HepG2 (cell line): ENCODE data around the gene ARHGEF11. TPM values are rescaled to one million over a fixed set of nuclear protein-coding genes. Genes with fewer than 3 reads are reported as not detected.

Experiments used
- ATAC-seq: fragments of 200-7000 bp; cut with Tn5 transposase; 3 replicates; pipeline ENCODE4 v1.9.1; 2020; ENCODE audit warnings: mild to moderate bottlenecking, moderate library complexity
- BruUV-seq: library from RNA; stranded (reverse); fragments of 400-500 nt; replicated peaks from 2 replicates; lab custom pipeline; 2021; lab: Mats Ljungman, UMichigan
- CTCF ChIA-PET: fragments of 300-600 bp; formaldehyde crosslinking; extraction: SDS; loops from one replicate; lab custom pipeline; 2021; ENCODE audit warnings: low total read pairs, inconsistent platforms, low intra/inter-chr PET ratio; lab: Yijun Ruan, JAX
- POLR2A ChIA-PET: fragments of 350-600 bp; sonication (Branson Sonifier 250); formaldehyde crosslinking; loops from one replicate; lab custom pipeline; 2020; ENCODE audit warnings: antibody characterized with exemption, inconsistent platforms; lab: Yijun Ruan, JAX
- DNase-seq: peaks from one replicate; pipeline ENCODE4 v3.0.0-alpha.2; 2015; ENCODE audit warnings: low spot score
- FAIRE-seq: peaks from 3 replicates; lab custom pipeline; 2011; peaks lifted over from hg19 to GRCh38; lab: Jason Lieb, UNC
- H2AFZ ChIP-seq: one replicate; pipeline ENCODE4 v1.6.1; 2011; ENCODE audit warnings: low read length, inconsistent platforms
- H3K27ac ChIP-seq: fragments of 300-600 bp; 3 replicates; pipeline ENCODE4 v1.8.0; 2011; ENCODE audit warnings: mixed run types, mild to moderate bottlenecking, mixed read lengths, low read length, inconsistent platforms; ENCODE audit not compliant: insufficient read depth; ENCODE audit errors: extremely low read length
- H3K27me3 ChIP-seq, 2 experiments: fragments of 200-600 bp in 1 of 2; 2 replicates in 1 of 2; 3 replicates in 1 of 2; pipeline versions ENCODE4 v1.6.0 to v1.8.0; 2011; ENCODE audit warnings: low read length in 2 of 2, mild to moderate bottlenecking in 2 of 2, moderate library complexity in 2 of 2, inconsistent platforms in 1 of 2; ENCODE audit not compliant: insufficient read depth in 2 of 2, control insufficient read depth in 1 of 2
- H3K36me3 ChIP-seq, 2 experiments: fragments of 200-600 bp in 1 of 2; replicated peaks in 1 of 2; 2 replicates in 1 of 2; 3 replicates in 1 of 2; pipeline versions ENCODE4 v1.5.1 to v1.8.0; 2011; ENCODE audit warnings: low read length in 2 of 2, inconsistent platforms in 1 of 2; ENCODE audit not compliant: insufficient read depth in 2 of 2, control insufficient read depth in 1 of 2
- H3K4me1 ChIP-seq: 2 replicates; pipeline ENCODE4 v1.5.1; 2012; ENCODE audit warnings: low read length, inconsistent platforms; ENCODE audit not compliant: insufficient read depth
- H3K4me2 ChIP-seq: 2 replicates; pipeline ENCODE4 v1.6.0; 2011; ENCODE audit warnings: low read depth, low read length, inconsistent platforms
- H3K4me3 ChIP-seq, 3 experiments: fragments of 200-600 bp in 1 of 3; sonication (generic), shearing (Covaris generic) in 1 of 3; replicated peaks in 1 of 3; 2 replicates each; pipeline ENCODE4 v1.5.1; 2011 to 2016; ENCODE audit warnings: low read length in 3 of 3, inconsistent platforms in 2 of 3, low read depth in 2 of 3, mild to moderate bottlenecking in 2 of 3, control low read depth in 1 of 3, mixed read lengths in 1 of 3; ENCODE audit not compliant: insufficient read depth in 1 of 3
- H3K79me2 ChIP-seq: one replicate; pipeline ENCODE4 v1.6.1; 2011; ENCODE audit warnings: low read length, inconsistent platforms; ENCODE audit not compliant: insufficient read depth
- H3K9ac ChIP-seq: 2 replicates; pipeline ENCODE4 v1.6.0; 2011; ENCODE audit warnings: mild to moderate bottlenecking, low read depth, low read length, inconsistent platforms; ENCODE audit not compliant: insufficient read depth
- H3K9me3 ChIP-seq: 2 replicates; pipeline ENCODE4 v1.5.1; 2012; ENCODE audit warnings: mild to moderate bottlenecking, low read length
- H4K20me1 ChIP-seq: 2 replicates; pipeline ENCODE4 v1.6.0; 2011; ENCODE audit warnings: inconsistent platforms, mild to moderate bottlenecking, low read length, moderate library complexity; ENCODE audit not compliant: insufficient read depth
- HCFC1 ChIP-seq: fragments of 150-350 bp; IDR thresholded peaks from 2 replicates; pipeline ENCODE4 v1.6.1; 2014; ENCODE audit warnings: low read depth, low read length
- JUND ChIP-seq: sonication (generic); formaldehyde crosslinking; IDR thresholded peaks from 2 replicates; pipeline ENCODE4 v1.8.0; 2022; ENCODE audit warnings: mild to moderate bottlenecking, missing genetic modification reagents
- KAT2B ChIP-seq: fragments of 150-350 bp; IDR thresholded peaks from 2 replicates; pipeline ENCODE4 v1.6.1; 2014; ENCODE audit warnings: low read depth, low read length, borderline replicate concordance
- KDM1A ChIP-seq: IDR thresholded peaks from 2 replicates; pipeline ENCODE4 v1.6.1; 2016; ENCODE audit warnings: missing compliant biosample characterization
- PAX8 ChIP-seq: sonication (generic); formaldehyde crosslinking; IDR thresholded peaks from 2 replicates; pipeline ENCODE4 v1.8.0; 2022; ENCODE audit warnings: mild to moderate bottlenecking, missing genetic modification reagents, borderline replicate concordance
- SNRNP70 ChIP-seq: fragments of 200-400 bp; formaldehyde crosslinking; IDR thresholded peaks from 2 replicates; pipeline ENCODE4 v1.6.1; 2017; ENCODE audit warnings: mild to moderate bottlenecking, low read depth, low read length, moderate library complexity
- SRF ChIP-seq: IDR thresholded peaks from 2 replicates; pipeline ENCODE4 v1.6.1; 2011; ENCODE audit warnings: mild to moderate bottlenecking, low read depth, low read length, moderate library complexity
- ZNF33B ChIP-seq: sonication (generic); formaldehyde crosslinking; IDR thresholded peaks from 2 replicates; pipeline ENCODE4 v1.5.1; 2020; ENCODE audit warnings: mild to moderate bottlenecking, missing genetic modification reagents
- ZNF775 ChIP-seq: sonication (generic); formaldehyde crosslinking; IDR thresholded peaks from 2 replicates; pipeline ENCODE4 v1.4.0; 2020; ENCODE audit warnings: missing genetic modification reagents, mild to moderate bottlenecking, moderate library complexity, borderline replicate concordance
- WGBS: methylation state at CpG from one replicate; pipeline ENCODE4 v1.1.6; 2017; ENCODE audit warnings: low lambda C conversion rate; 5-methylcytosine and 5-hydroxymethylcytosine counted together
- in situ Hi-C: cut with HindIII; loops from 2 replicates; pipeline ENCODE4 v1.10.0; 2017; ENCODE audit warnings: low pct_unique_long_range_greater_than_20kb; ENCODE audit not compliant: extremely low pct_ligation_motif_present
- intact Hi-C: fragments of 100-400 bp; cut with micrococcal nuclease; formaldehyde crosslinking; loops from one replicate; pipeline ENCODE4 v1.10.0; 2022; ENCODE audit not compliant: unreplicated experiment
- polyA plus RNA-seq, 8 experiments: library from polyadenylated mRNA; depleted of rRNA in 3 of 8; stranded (reverse) in 7 of 8; unstranded in 1 of 8; fragments of >200 nt; fragmentation: Illumina TruSeq in 4 of 8; extraction: Trizol in 4 of 8; gene quantifications; 2 replicates each; pipeline versions ENCODE4 v1.2.1 to v1.2.3, GENCODE V29; 2011 to 2016; ENCODE audit warnings: low read depth in 4 of 8, missing spikeins in 1 of 8, mixed read lengths in 1 of 8; ENCODE audit not compliant: insufficient read depth in 1 of 8
- total RNA-seq, 5 experiments: library from RNA; depleted of rRNA; stranded (reverse); fragments of >200 nt; fragmentation: Illumina TruSeq; extraction: Trizol; gene quantifications; 2 replicates each; pipeline ENCODE4 v1.2.3, GENCODE V29; 2016; ENCODE audit warnings: low read depth in 1 of 5
- TF ChIP-seq, protein P1 (sequence below): sonication (generic); formaldehyde crosslinking; IDR thresholded peaks from 2 replicates; pipeline ENCODE4 v1.5.1; 2020; ENCODE audit warnings: missing genetic modification reagents, mild to moderate bottlenecking, borderline replicate concordance
- TF ChIP-seq, protein P2 (sequence below): sonication (generic); formaldehyde crosslinking; IDR thresholded peaks from 2 replicates; pipeline ENCODE4 v1.4.0; 2020; ENCODE audit warnings: missing genetic modification reagents, borderline replicate concordance
- TF ChIP-seq, protein P3 (sequence below), 2 experiments: sonication (generic) in 1 of 2; formaldehyde crosslinking in 1 of 2; IDR thresholded peaks; 2 replicates each; pipeline versions ENCODE4 v1.6.1 to v1.9.0; 2014 to 2022; ENCODE audit warnings: antibody characterized with exemption in 1 of 2, borderline replicate concordance in 1 of 2, inconsistent platforms in 1 of 2, low read depth in 1 of 2, missing genetic modification reagents in 1 of 2

ARHGEF11 gene
- total and polyA plus RNA-seq, 2 of the 13 experiments (the other 11 are each of a cell fraction or from before 2014, with no cell fraction given) = 16.5 to 21.2 TPM

DNA sequence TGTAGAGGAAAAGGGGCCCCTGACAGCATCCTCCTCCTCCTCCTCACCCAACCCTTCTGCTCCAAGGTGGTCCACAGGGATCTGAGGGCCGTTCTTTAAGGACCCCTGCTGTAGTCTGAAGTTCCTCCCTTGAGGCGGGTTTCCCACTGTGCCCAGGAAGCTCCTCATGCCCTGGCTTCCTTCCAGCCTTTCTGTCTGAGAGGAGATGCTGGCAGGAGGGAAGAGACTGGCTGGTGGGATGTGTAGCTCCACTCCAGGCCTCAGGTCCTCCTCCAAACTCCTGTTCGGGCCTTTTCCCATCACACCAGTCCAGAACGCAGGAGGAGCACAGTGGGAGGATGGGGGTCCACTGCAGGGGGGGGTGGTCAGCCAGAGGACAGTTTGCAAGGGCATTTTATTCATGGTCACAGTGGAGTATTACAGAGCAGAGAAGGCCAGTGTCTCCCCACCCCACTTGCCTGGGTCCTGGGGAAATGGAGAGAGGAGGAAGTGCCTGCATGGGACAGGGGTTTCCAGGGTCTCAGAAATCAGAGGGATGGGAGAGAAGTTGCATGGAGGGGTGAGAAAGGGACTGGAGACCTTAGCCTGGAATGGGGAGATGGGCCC lies 46.2 kb upstream of the ARHGEF11 start:
- 0% methylated on average over 2 of the region's 4 CpGs for WGBS
- no peak for DNase-seq
- no peaks in the 10 kb centered on the region for H3K36me3 ChIP-seq
- no peaks in the 10 kb centered on the region for H3K9me3 ChIP-seq
- H3K27me3 ChIP-seq = peaks cover 0 to 22% of the 10 kb centered on the region in 2 experiments; a peak in 3 of 5 replicates
- H3K4me1 ChIP-seq = peaks cover 2% of the 10 kb centered on the region
- no peaks in the 10 kb centered on the region for H4K20me1 ChIP-seq
- ATAC-seq = no peak
- ChIA-PET CTCF (no interaction called here), POLR2A (no interaction called here)
- TF ChIP-seq ZNF775 (CRISPR knock-in tag) (no peak), SNRNP70 (no peak), KDM1A (CRISPR knock-in tag) (no peak), ZNF33B (CRISPR knock-in tag) (no peak), KAT2B (no peak), PAX8 (CRISPR knock-in tag) (no peak), JUND (CRISPR knock-in tag) (no peak), SRF (no peak), HCFC1 (no peak)
- TF ChIP-seq, protein P1, sequence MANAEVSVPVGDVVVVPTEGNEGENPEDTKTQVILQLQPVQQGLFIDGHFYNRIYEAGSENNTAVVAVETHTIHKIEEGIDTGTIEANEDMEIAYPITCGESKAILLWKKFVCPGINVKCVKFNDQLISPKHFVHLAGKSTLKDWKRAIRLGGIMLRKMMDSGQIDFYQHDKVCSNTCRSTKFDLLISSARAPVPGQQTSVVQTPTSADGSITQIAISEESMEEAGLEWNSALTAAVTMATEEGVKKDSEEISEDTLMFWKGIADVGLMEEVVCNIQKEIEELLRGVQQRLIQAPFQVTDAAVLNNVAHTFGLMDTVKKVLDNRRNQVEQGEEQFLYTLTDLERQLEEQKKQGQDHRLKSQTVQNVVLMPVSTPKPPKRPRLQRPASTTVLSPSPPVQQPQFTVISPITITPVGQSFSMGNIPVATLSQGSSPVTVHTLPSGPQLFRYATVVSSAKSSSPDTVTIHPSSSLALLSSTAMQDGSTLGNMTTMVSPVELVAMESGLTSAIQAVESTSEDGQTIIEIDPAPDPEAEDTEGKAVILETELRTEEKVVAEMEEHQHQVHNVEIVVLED (CRISPR knock-in tag) = no peak
- TF ChIP-seq, protein P2, sequence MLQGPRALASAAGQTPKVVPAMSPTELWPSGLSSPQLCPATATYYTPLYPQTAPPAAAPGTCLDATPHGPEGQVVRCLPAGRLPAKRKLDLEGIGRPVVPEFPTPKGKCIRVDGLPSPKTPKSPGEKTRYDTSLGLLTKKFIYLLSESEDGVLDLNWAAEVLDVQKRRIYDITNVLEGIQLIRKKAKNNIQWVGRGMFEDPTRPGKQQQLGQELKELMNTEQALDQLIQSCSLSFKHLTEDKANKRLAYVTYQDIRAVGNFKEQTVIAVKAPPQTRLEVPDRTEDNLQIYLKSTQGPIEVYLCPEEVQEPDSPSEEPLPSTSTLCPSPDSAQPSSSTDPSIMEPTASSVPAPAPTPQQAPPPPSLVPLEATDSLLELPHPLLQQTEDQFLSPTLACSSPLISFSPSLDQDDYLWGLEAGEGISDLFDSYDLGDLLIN (CRISPR knock-in tag) = no peak
- TF ChIP-seq, protein P3, sequence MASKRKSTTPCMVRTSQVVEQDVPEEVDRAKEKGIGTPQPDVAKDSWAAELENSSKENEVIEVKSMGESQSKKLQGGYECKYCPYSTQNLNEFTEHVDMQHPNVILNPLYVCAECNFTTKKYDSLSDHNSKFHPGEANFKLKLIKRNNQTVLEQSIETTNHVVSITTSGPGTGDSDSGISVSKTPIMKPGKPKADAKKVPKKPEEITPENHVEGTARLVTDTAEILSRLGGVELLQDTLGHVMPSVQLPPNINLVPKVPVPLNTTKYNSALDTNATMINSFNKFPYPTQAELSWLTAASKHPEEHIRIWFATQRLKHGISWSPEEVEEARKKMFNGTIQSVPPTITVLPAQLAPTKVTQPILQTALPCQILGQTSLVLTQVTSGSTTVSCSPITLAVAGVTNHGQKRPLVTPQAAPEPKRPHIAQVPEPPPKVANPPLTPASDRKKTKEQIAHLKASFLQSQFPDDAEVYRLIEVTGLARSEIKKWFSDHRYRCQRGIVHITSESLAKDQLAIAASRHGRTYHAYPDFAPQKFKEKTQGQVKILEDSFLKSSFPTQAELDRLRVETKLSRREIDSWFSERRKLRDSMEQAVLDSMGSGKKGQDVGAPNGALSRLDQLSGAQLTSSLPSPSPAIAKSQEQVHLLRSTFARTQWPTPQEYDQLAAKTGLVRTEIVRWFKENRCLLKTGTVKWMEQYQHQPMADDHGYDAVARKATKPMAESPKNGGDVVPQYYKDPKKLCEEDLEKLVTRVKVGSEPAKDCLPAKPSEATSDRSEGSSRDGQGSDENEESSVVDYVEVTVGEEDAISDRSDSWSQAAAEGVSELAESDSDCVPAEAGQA (IDR thresholded peaks at IDR 0.05; ENCODE audit: low read depth) = no peak
- TF ChIP-seq, protein P3 (CRISPR knock-in tag; IDR thresholded peaks at IDR 0.05; ENCODE audit: borderline replicate concordance) = no peak
- in situ Hi-C loops (loop anchor here (5.0 kb wide), 1 partner anchor 61 kb away; no protein-coding TSS in a partner anchor), intact Hi-C loops (loop anchor here (5.0 to 10.0 kb wide), 2 partner anchors 46 to 887 kb away; partner anchors contain the start of gene ETV3)
- H3K27ac ChIP-seq = no peak overlapping the region
- H2AFZ ChIP-seq = no peak overlapping the region
- no TSS peak for BruUV-seq
- FAIRE-seq = no peak
- H3K9ac ChIP-seq = no peak overlapping the region
- no peak overlapping the region for H3K4me2 ChIP-seq
- H3K79me2 ChIP-seq = no peaks in the 10 kb centered on the region
- H3K4me3 ChIP-seq = no peak overlapping the region
